Body of pancreas (tissue), 4 donors: ENCODE results near the gene CNP. TPM values are rescaled to one million over a fixed set of nuclear protein-coding genes. Genes with fewer than 3 reads are reported as not detected.

Experiments used
- ATAC-seq: fragments of 150-250 bp; one replicate; pipeline ENCODE4 v1.9.1; 2016
- DNase-seq, 4 donors: peaks; one replicate each; pipeline ENCODE4 v3.0.0-alpha.2; 2019
- H3K27ac ChIP-seq, 4 donors: fragments of 200-600 bp; sonication (generic); 1 replicate in 3 of 4; 2 replicates in 1 of 4; pipeline versions ENCODE4 v1.5.1 to v1.6.1; 2016 to 2019; ENCODE audit warnings: mild to moderate bottlenecking in 1 of 4, mixed read lengths in 1 of 4, moderate library complexity in 1 of 4
- H3K27me3 ChIP-seq, 2 donors: fragments of 200-600 bp; sonication (generic); one replicate each; pipeline ENCODE4 v1.6.0; 2016; ENCODE audit warnings: mild to moderate bottlenecking in 1 of 2
- H3K36me3 ChIP-seq, 2 donors: fragments of 200-600 bp; sonication (generic); replicated peaks in 1 of 2; 2 replicates each; pipeline ENCODE4 v1.5.1; 2016; ENCODE audit warnings: low read depth in 2 of 2; ENCODE audit not compliant: insufficient read depth in 1 of 2
- H3K4me1 ChIP-seq: fragments of 200-600 bp; sonication (generic); one replicate; pipeline ENCODE4 v1.6.0; 2016
- H3K4me3 ChIP-seq, 2 donors: fragments of 200-600 bp; sonication (generic); 1 replicate in 1 of 2; 2 replicates in 1 of 2; pipeline ENCODE4 v1.5.1; 2016 to 2019
- H3K9me3 ChIP-seq, 3 donors: fragments of 200-600 bp; sonication (generic); 1 replicate in 2 of 3; 2 replicates in 1 of 3; pipeline ENCODE4 v1.5.1; 2016
- POLR2A ChIP-seq, 3 donors: fragments of 450-650 bp; IDR thresholded peaks; one replicate each; pipeline ENCODE4 v1.6.1; 2016; ENCODE audit warnings: antibody characterized with exemption in 3 of 3, mild to moderate bottlenecking in 2 of 3
- WGBS, 2 donors: methylation state at CpG; one replicate each; pipeline ENCODE4 v1.1.5; 2017; 5-methylcytosine and 5-hydroxymethylcytosine counted together
- intact Hi-C: fragments of 100-400 bp; cut with DNase I; formaldehyde crosslinking; loops from one replicate; pipeline ENCODE4 v1.15.1; 2023
- total RNA-seq, 2 donors: library from RNA; depleted of rRNA; stranded (reverse); fragments of >200 nt; gene quantifications; one replicate each; pipeline ENCODE4 v1.1.0, GENCODE V29; 2016
- TF ChIP-seq, protein P1 (sequence below), 7 experiments: fragments of 450-650 bp in 4 of 7; fragments of 200-600 bp in 3 of 7; sonication (generic) in 3 of 7; IDR thresholded peaks; one replicate each; pipeline ENCODE4 v1.5.1; 2016 to 2019; ENCODE audit warnings: antibody characterized with exemption in 7 of 7

The CNP gene
- total RNA-seq, 2 donors from 2014 or later: 36.3 to 70.2 TPM

DNA sequence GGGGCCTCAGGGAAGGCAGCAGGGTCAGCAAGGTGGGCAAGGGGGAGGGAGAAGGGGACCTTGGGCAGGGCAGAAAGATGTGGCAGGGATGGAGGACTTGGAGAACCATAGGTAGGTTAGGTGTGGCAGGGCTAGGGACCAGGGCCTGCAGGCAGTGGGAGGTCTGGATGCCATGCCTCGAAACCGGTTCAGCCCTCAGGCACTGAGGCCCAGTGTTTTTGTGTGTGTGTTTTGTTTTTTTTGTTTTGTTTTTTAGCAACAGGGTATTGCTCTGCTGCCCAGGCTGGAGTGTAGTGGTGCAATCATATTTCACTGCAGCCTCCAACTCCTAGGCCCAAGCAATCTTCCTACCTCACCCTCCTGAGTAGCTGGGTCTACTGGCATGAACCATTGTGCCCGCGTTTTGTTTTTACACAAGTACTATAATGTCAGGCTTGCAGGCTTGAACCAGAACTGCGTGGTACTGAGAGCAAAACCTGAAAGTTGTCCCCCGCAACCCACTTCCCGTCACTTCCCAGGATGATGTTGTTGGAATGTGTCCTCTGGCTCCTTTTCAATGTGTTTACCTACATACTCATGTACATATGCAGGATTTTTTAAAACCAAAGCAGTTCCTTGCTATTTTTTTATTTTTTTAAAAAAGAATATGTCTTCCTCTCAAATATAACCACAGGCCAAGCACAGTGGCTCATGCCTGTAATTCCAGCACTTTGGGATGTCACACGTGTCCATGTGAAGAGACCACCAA lies 23.8 kb upstream of the CNP start:
- DNase-seq: no peak
- no peaks in the 10 kb centered on the region for H3K36me3 ChIP-seq
- no peak overlapping the region for H3K27ac ChIP-seq
- WGBS, 2 donors: 89 to 93% methylated on average over 8 of the region's 8 CpGs
- TF ChIP-seq, protein P1, sequence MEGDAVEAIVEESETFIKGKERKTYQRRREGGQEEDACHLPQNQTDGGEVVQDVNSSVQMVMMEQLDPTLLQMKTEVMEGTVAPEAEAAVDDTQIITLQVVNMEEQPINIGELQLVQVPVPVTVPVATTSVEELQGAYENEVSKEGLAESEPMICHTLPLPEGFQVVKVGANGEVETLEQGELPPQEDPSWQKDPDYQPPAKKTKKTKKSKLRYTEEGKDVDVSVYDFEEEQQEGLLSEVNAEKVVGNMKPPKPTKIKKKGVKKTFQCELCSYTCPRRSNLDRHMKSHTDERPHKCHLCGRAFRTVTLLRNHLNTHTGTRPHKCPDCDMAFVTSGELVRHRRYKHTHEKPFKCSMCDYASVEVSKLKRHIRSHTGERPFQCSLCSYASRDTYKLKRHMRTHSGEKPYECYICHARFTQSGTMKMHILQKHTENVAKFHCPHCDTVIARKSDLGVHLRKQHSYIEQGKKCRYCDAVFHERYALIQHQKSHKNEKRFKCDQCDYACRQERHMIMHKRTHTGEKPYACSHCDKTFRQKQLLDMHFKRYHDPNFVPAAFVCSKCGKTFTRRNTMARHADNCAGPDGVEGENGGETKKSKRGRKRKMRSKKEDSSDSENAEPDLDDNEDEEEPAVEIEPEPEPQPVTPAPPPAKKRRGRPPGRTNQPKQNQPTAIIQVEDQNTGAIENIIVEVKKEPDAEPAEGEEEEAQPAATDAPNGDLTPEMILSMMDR (IDR thresholded peaks at IDR 0.05): no peak
- no peak for TF ChIP-seq POLR2A (IDR thresholded peaks at IDR 0.05)
- intact Hi-C loops: no loop called here
- H3K9me3 ChIP-seq: no peaks in the 10 kb centered on the region
- H3K4me3 ChIP-seq: no peak overlapping the region
- no peak for ATAC-seq
- H3K27me3 ChIP-seq: no peaks in the 10 kb centered on the region
- H3K4me1 ChIP-seq: peaks cover 21% of the 10 kb centered on the region

DNA sequence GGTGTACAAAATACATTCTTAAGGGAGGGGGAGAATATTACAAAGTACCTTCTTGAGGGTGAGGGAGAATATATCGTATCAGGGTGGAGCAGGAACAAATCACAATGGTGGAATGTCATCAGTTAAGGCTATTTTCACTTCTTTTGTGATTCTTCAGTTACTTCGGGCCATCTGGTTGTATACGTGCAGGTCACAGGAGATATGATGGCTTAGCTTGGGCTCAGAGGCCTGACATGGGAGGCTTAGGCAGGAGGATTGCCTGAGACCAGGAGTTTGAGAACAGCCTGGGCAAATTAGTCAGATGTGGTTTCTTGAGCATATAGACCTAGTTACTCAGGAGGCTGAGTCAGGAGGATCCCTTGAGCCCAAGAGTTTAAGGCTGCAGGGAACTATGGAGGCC lies 23.1 kb upstream of the CNP start:
- intact Hi-C loops: no loop called here
- Histone ChIP-seq H3K36me3 (no peaks in the 10 kb centered on the region), H3K4me1 (peaks cover 14% of the 10 kb centered on the region), H3K27me3 (no peaks in the 10 kb centered on the region), H3K27ac (no peak overlapping the region), H3K4me3 (no peak overlapping the region), H3K9me3 (no peaks in the 10 kb centered on the region)
- TF ChIP-seq POLR2A (IDR thresholded peaks at IDR 0.05): no peak
- TF ChIP-seq, protein P1 (IDR thresholded peaks at IDR 0.05): no peak
- 82 to 84% methylated on average over 3 of the region's 3 CpGs for WGBS, 2 donors
- no peak for DNase-seq
- no peak for ATAC-seq

DNA sequence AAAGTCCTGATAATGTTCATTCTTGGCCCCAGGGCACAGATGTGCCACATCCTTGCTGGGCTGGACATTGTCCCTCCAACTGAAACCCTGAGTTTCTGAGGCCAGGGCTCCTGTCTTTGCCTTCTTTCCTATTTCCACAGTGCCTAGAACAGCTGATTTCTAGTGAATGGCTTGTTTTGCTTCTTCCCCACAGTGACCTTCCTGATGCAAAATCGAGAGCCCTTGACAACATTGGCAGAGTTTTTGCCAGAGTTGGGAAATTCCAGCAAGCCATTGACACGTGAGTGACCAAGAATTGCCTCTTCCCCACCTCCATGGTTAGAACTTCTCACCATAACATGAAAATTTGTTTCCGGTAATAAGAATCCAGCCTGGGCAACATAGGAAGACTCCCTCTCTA lies 21.7 kb upstream of the CNP start:
- Histone ChIP-seq H3K4me3 (no peak overlapping the region), H3K36me3 (no peaks in the 10 kb centered on the region), H3K27me3 (no peaks in the 10 kb centered on the region), H3K9me3 (no peaks in the 10 kb centered on the region), H3K4me1 (peaks cover 7% of the 10 kb centered on the region), H3K27ac (peak overlapping the region in 1 of 4 donors; percentile 39)
- intact Hi-C loops: no loop called here
- ATAC-seq (no peak), DNase-seq (no peak)
- WGBS, 2 donors: 52 to 63% methylated on average over 3 of the region's 3 CpGs
- TF ChIP-seq, protein P1 (IDR thresholded peaks at IDR 0.05): no peak
- no peak for TF ChIP-seq POLR2A (IDR thresholded peaks at IDR 0.05)

DNA sequence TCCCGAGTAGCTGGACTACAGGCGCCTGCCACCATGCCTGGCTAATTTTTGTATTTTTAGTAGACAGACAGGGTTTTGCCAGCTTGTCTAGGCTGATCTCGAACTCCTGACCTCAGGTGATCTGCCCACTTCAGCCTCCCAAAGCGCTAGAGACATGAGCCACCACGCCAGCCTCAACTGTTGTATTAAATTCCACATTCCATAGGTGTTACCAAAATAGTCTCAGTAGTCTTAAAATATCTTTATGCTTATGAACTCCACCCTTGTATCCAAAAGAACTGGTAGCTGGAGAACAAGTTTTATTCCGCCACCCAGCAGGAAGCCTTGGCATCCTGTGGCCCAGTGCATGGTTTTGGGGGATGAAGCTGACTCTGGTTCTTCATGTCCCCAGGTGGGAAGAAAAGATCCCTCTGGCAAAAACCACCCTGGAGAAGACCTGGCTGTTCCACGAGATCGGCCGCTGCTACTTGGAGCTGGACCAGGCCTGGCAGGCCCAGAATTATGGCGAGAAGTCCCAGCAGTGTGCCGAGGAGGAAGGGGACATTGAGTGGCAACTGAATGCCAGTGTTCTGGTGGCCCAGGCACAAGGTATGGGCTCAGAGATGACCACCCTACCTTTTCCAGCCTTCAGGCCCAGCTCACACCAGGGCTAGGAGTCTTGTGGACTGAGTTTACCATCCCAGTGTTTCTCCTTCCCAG lies 17.7 kb upstream of the CNP start:
- TF ChIP-seq POLR2A (IDR thresholded peaks at IDR 0.05): no peak
- H3K4me3 ChIP-seq: no peak overlapping the region
- WGBS, 2 donors: 78 to 84% methylated on average over 11 of the region's 11 CpGs
- ATAC-seq: no peak
- H3K27ac ChIP-seq: no peak overlapping the region
- no peak for DNase-seq
- no peaks in the 10 kb centered on the region for H3K27me3 ChIP-seq
- intact Hi-C loops: no loop called here
- H3K9me3 ChIP-seq: no peaks in the 10 kb centered on the region
- peaks cover 7% of the 10 kb centered on the region for H3K4me1 ChIP-seq
- H3K36me3 ChIP-seq: no peaks in the 10 kb centered on the region

DNA sequence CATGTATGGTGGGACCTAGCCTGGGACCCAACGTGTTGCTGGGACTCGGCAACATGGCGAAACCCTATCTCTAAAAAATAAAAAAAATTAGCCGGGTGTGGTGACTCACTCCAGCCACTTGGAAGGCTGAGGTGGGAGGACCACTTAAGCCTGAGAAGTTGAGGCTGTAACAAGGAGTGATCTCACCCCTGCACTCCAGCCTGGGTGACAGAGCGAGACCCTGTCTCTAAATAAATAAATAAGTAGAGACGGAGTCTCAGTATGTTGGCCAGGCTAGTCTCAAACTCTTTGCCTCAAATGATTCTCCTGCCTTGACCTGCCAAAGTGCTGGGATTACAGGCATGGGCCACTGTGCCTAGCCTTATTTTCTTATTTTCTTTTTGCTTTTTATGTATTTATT lies 10.1 kb upstream of the CNP start:
- DNase-seq (no peak), ATAC-seq (no peak)
- no peak overlapping the region for H3K4me3 ChIP-seq
- H3K4me1 ChIP-seq: peaks cover 44% of the 10 kb centered on the region
- no peaks in the 10 kb centered on the region for H3K27me3 ChIP-seq
- H3K27ac ChIP-seq: peak overlapping the region in 3 of 4 donors; percentile 62 to 74 (median 74)
- TF ChIP-seq POLR2A (IDR thresholded peaks at IDR 0.05): no peak
- TF ChIP-seq, protein P1 (IDR thresholded peaks at IDR 0.05): no peak
- H3K9me3 ChIP-seq: no peaks in the 10 kb centered on the region
- WGBS, 2 donors: 88 to 93% methylated on average over 5 to 6 of the region's 6 CpGs
- no peaks in the 10 kb centered on the region for H3K36me3 ChIP-seq
- intact Hi-C loops: no loop called here
